Diencephalon (tissue), 1 donor: Measurements from ENCODE around the gene RALGPS1. TPM values are rescaled to one million over a fixed set of nuclear protein-coding genes. Genes with fewer than 3 reads are reported as not detected.

ENCODE experiments used
- total RNA-seq: library from RNA; depleted of rRNA; stranded (reverse); fragments of >200 nt; gene quantifications from one replicate; pipeline ENCODE4 v1.2.3, GENCODE V29; 2014

RALGPS1 gene, protein sequence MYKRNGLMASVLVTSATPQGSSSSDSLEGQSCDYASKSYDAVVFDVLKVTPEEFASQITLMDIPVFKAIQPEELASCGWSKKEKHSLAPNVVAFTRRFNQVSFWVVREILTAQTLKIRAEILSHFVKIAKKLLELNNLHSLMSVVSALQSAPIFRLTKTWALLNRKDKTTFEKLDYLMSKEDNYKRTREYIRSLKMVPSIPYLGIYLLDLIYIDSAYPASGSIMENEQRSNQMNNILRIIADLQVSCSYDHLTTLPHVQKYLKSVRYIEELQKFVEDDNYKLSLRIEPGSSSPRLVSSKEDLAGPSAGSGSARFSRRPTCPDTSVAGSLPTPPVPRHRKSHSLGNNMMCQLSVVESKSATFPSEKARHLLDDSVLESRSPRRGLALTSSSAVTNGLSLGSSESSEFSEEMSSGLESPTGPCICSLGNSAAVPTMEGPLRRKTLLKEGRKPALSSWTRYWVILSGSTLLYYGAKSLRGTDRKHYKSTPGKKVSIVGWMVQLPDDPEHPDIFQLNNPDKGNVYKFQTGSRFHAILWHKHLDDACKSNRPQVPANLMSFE
- total RNA-seq, result 72.9 TPM

GRCh38 chr9:126914458-126915280, at the start of gene RALGPS1:
Gene RALGPS1, plus strand, starts transcription at chr9:126914782. Its CDS starts 47,508 bp downstream, at chr9:126962290.

DNA sequence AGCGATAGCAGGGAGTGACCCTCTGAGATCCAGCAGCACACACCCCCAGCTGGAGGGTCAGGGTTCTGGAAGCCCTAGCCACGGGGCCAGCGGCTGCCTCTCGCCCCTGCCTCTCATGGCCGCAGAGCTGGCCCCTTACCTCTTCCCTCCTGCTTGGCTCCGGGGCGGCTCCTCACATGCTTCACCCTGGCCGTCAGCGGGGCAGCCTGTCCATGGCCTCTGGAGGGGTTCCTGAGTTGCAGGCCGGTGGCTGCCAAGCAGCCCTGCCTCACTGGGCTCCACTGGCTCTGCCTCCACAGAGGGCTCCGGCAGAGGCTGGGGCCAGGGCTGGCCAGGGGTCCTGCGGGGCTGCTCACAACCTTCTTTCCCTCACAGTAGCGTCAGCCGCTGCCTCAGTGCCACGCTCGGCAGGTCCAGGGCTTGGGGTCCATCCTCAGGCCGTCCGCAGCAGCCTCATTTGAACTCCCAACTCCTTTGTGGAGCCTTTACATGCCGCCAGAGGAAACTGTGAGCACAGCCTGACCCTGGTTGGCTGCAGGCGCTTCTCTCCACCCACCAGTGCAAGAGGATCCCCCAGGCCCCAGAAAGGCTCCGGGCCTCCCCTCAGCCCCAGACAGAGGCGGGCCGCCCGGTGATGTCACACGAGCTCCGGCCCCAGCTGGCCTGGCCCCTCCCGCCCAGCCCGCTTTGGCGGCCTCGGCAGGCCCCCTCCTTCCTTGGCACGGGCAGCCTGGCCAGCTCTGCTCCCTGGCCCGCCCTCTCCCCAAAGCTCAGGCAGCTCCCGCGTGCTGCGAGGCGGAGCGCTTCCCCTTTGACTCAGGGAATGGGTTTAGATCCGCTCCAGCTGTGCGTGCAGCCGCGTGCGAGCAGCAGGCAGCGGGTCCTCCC, 207.8 kb downstream of the RALGPS1 start, which contains the start of gene ANGPTL2:
Gene ANGPTL2 (minus strand): TSS at position 460 of the 888 bp plus-strand sequence. CDS start 13,904 bp downstream, outside the sequence.

GRCh38 chr9:127264462-127265219, 350.1 kb downstream of the RALGPS1 start, which contains the start of gene GARNL3:
Gene GARNL3, plus strand, starts transcription at chr9:127264774. Its CDS starts 104 bp downstream, at chr9:127264878.

Other genes starting within 250 kb of the RALGPS1 start
- 131 TPM for gene ZBTB43, start 109.7 kb upstream of the RALGPS1 start, total RNA-seq
- gene ZBTB34, start 54.1 kb upstream of the RALGPS1 start, total RNA-seq, result 33.9 TPM
- gene ANGPTL2, start 207.9 kb downstream of the RALGPS1 start, total RNA-seq, result 4.2 TPM